Endothelial cell of umbilical vein (primary cell): Measurements from ENCODE around the gene LIPG.

Source experiments
- CTCF ChIP-seq, 2 donors: IDR thresholded peaks; 1 replicate in 1 of 2; 2 replicates in 1 of 2; pipeline ENCODE4 v1.5.1; 2011; ENCODE audit warnings: low read length in 2 of 2, mild to moderate bottlenecking in 2 of 2, moderate library complexity in 2 of 2, control low read depth in 1 of 2, inconsistent platforms in 1 of 2, low read depth in 1 of 2; ENCODE audit not compliant: insufficient read depth in 1 of 2; ENCODE audit errors: extremely low read depth in 1 of 2
- EZH2 ChIP-seq: IDR thresholded peaks from 2 replicates; pipeline ENCODE4 v1.6.1; 2012; ENCODE audit warnings: borderline replicate concordance, low read depth, mild to moderate bottlenecking, moderate library complexity, low read length, inconsistent platforms; ENCODE audit not compliant: severe bottlenecking
- GATA2 ChIP-seq: IDR thresholded peaks from 2 replicates; pipeline ENCODE4 v1.7.0; 2011; ENCODE audit warnings: low read depth, mild to moderate bottlenecking, moderate library complexity, mixed read lengths, low read length; ENCODE audit not compliant: insufficient read length, insufficient read depth
- MAX ChIP-seq: IDR thresholded peaks from 2 replicates; pipeline ENCODE4 v1.6.1; 2011; ENCODE audit not compliant: insufficient read depth, insufficient read length
- POLR2A ChIP-seq: IDR thresholded peaks from 2 replicates; pipeline ENCODE4 v1.6.1; 2012; ENCODE audit warnings: low read depth, mild to moderate bottlenecking, control low read depth, low read length
- POLR2AphosphoS5 ChIP-seq: IDR thresholded peaks from 2 replicates; pipeline ENCODE4 v1.6.1; 2012; ENCODE audit warnings: low read depth, mild to moderate bottlenecking, control low read depth, low read length, moderate library complexity; ENCODE audit not compliant: insufficient read depth

GRCh38 chr18:49548229-49548636, 13.6 kb upstream of the LIPG start:
- TF ChIP-seq CTCF (IDR thresholded peaks at IDR 0.05; ENCODE audit: extremely low read depth in 1 of 2, insufficient read depth in 1 of 2, low read depth in 1 of 2, low read length in 2 of 2), result no peak
- TF ChIP-seq POLR2A, result no peak
- no peak for TF ChIP-seq MAX
- no peak for TF ChIP-seq POLR2AphosphoS5
- no peak for TF ChIP-seq EZH2
- no peak for TF ChIP-seq GATA2
